PC-3 (cell line): ENCODE results near the gene TBX1.

Source experiments
- CTCF ChIP-seq: fragments of 300-600 bp; sonication (generic); conservative IDR thresholded peaks from 2 replicates; pipeline ENCODE4 v1.5.1; 2017; ENCODE audit warnings: antibody characterized with exemption, low read depth, mild to moderate bottlenecking, low read length
- EZH2 ChIP-seq: fragments of 300-600 bp; sonication (generic); IDR thresholded peaks from one replicate; pipeline ENCODE4 v1.6.1; 2017; ENCODE audit warnings: antibody characterized with exemption, mild to moderate bottlenecking, low read length; ENCODE audit not compliant: unreplicated experiment
- EZH2phosphoT487 ChIP-seq: fragments of 300-600 bp; sonication (generic); IDR thresholded peaks from 2 replicates; pipeline ENCODE4 v1.6.1; 2018; ENCODE audit warnings: mild to moderate bottlenecking, antibody characterized with exemption, low read length, borderline replicate concordance

GRCh38 chr22:19784384-19785175 is 24.0 kb downstream of the TBX1 start:
- TF ChIP-seq EZH2 (no peak), CTCF (no peak), EZH2phosphoT487 (no peak)
